Measurements from ENCODE around the gene PIGH.

DNA sequence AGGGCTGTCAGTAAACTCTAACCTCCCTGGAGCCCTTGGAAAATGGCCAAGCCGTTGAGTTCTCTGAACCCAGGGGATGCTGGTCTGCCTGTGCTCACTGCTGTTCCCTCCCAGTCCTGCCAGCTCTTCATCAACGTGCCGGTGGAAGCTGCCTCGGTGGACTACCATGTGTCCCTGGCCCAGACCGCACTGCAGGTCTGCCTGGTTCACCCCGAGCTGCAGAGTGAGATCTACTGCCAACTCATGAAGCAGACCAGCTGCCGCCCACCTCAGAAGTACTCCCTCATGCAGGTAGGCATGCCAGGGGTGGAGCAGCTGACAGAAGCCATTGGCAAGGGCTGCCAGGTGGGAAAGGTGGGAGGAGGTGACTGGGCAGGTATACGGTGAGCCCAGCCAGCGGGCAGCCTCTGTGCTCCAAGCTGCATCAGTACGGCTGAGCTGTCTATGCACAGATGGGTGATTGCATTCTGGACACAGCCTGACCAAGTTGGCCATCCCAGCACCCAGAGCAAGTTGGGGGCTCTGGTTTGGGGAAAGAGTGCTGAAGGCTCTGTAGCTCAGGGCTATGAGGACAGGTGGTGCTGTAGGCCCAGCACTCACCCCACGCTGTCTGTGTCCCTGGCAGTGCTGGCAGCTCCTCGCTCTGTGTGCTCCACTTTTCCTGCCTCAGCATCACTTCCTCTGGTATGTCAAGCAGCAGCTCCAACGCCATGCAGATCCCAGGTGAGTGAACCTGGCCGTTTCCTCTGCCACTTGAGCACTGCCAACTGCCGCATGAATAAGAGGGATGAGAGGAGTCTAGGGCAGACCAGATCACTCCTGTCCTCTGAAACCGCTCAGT lies 21.9 kb downstream of the PIGH start:
- no peak for TF ChIP-seq POLR2AphosphoS5 (IDR thresholded peaks at IDR 0.05)
- no peak for TF ChIP-seq CTCF (IDR thresholded peaks at IDR 0.05)
- TF ChIP-seq POLR2A (IDR thresholded peaks at IDR 0.05) = no peak
- no peak for TF ChIP-seq EP300 (IDR thresholded peaks at IDR 0.05)
